GM18873 (cell line): ENCODE results near the gene ARMH4.

ENCODE experiments used
- ATAC-seq: cut with Tn5 transposase; IDR thresholded peaks from one replicate; pipeline ENCODE4 v1.9.1; 2021; ENCODE audit warnings: mild to moderate bottlenecking, moderate library complexity, moderate number of reproducible peaks; ENCODE audit not compliant: unreplicated experiment, low FRiP score

The ARMH4 gene

GRCh38 chr14:58104808-58105207 lies 47.2 kb downstream of the ARMH4 start:
- no peak for ATAC-seq

- ATAC-seq, result no peak
Measured at GRCh38 chr14:58100735-58101368, 51.2 kb downstream of the ARMH4 start.

GRCh38 chr14:58099682-58100081 lies 52.3 kb downstream of the ARMH4 start:
- ATAC-seq, result no peak

GRCh38 chr14:58098507-58098906 lies 53.5 kb downstream of the ARMH4 start:
- no peak for ATAC-seq

GRCh38 chr14:58096731-58097130 lies 55.3 kb downstream of the ARMH4 start:
- ATAC-seq, result no peak

- ATAC-seq, result no peak
Measured at GRCh38 chr14:58091883-58092630, 60.0 kb downstream of the ARMH4 start.

- no peak for ATAC-seq
Measured at GRCh38 chr14:58089612-58090011, 62.4 kb downstream of the ARMH4 start.

- no peak for ATAC-seq
Measured at GRCh38 chr14:58088961-58089360, 63.1 kb downstream of the ARMH4 start.

- ATAC-seq, result no peak
Measured at GRCh38 chr14:58085877-58086276, 66.1 kb downstream of the ARMH4 start.

- no peak for ATAC-seq
Measured at GRCh38 chr14:58082491-58083098, 69.4 kb downstream of the ARMH4 start.

GRCh38 chr14:58082011-58082410 lies 70.0 kb downstream of the ARMH4 start:
- no peak for ATAC-seq

GRCh38 chr14:58078471-58078870 lies 73.5 kb downstream of the ARMH4 start:
- ATAC-seq, result no peak

GRCh38 chr14:58078068-58078467 lies 73.9 kb downstream of the ARMH4 start:
- ATAC-seq, result no peak

GRCh38 chr14:58077621-58078020 lies 74.4 kb downstream of the ARMH4 start:
- no peak for ATAC-seq

- ATAC-seq, result no peak
Measured at GRCh38 chr14:58073516-58073915, 78.5 kb downstream of the ARMH4 start.

GRCh38 chr14:58072288-58073071 lies 79.5 kb downstream of the ARMH4 start:
- ATAC-seq, result peak; percentile 56

- no peak for ATAC-seq
Measured at GRCh38 chr14:58071341-58071740, 80.7 kb downstream of the ARMH4 start.

GRCh38 chr14:58068306-58068705 lies 83.7 kb downstream of the ARMH4 start:
- ATAC-seq, result no peak

GRCh38 chr14:58066115-58066514 lies 85.9 kb downstream of the ARMH4 start:
- ATAC-seq, result no peak

- ATAC-seq, result no peak
Measured at GRCh38 chr14:58061581-58061980, 90.4 kb downstream of the ARMH4 start.

- ATAC-seq, result no peak
Measured at GRCh38 chr14:58060898-58061297, 91.1 kb downstream of the ARMH4 start.
